H1 (cell line): ENCODE results near the gene ZNF143. TPM values are rescaled to one million over a fixed set of nuclear protein-coding genes. Genes with fewer than 3 reads are reported as not detected.

Source experiments
- CTCF ChIA-PET: fragments of 300-600 bp; sonication (Branson Sonifier 250); formaldehyde crosslinking; loops from one replicate; lab custom pipeline; 2021; ENCODE audit not compliant: partially characterized antibody; lab: Charles Lee
- POLR2A ChIA-PET: fragments of 300-600 bp; sonication (Branson Sonifier 250); formaldehyde crosslinking; loops from one replicate; lab custom pipeline; 2021; ENCODE audit warnings: inconsistent platforms; ENCODE audit not compliant: partially characterized antibody; lab: Charles Lee
- DNase-seq, 2 experiments: peaks; one replicate each; pipeline versions ENCODE4 v3.0.0 to v3.0.0-alpha.2; 2010 to 2022; ENCODE audit warnings: low spot score in 2 of 2, low read depth in 1 of 2, mixed read lengths in 1 of 2
- FAIRE-seq: peaks from 2 replicates; lab custom pipeline; 2011; peaks lifted over from hg19 to GRCh38; lab: Jason Lieb, UNC
- H2AFZ ChIP-seq: 2 replicates; pipeline ENCODE4 v1.8.1; 2012; ENCODE audit warnings: low read length, inconsistent platforms
- H2AK5ac ChIP-seq: 2 replicates; pipeline ENCODE4 v1.6.1; 2013; ENCODE audit warnings: low read depth, low read length
- H2BK120ac ChIP-seq: replicated peaks from 2 replicates; pipeline ENCODE3; 2013; ENCODE audit warnings: low read depth, low read length, inconsistent platforms
- H2BK12ac ChIP-seq: 2 replicates; pipeline ENCODE4 v1.6.1; 2013; ENCODE audit warnings: low read depth, low read length
- H2BK15ac ChIP-seq: 2 replicates; pipeline ENCODE4 v1.6.1; 2013; ENCODE audit warnings: low read length
- H2BK20ac ChIP-seq: 2 replicates; pipeline ENCODE4 v1.6.1; 2013; ENCODE audit warnings: low read length
- H2BK5ac ChIP-seq: 2 replicates; pipeline ENCODE4 v1.6.1; 2013; ENCODE audit warnings: low read depth, low read length
- H3K14ac ChIP-seq: 2 replicates; pipeline ENCODE4 v1.6.1; 2013; ENCODE audit warnings: inconsistent platforms; ENCODE audit not compliant: insufficient read length
- H3K18ac ChIP-seq: 2 replicates; pipeline ENCODE4 v1.6.1; 2013; ENCODE audit warnings: low read length; ENCODE audit errors: extremely low read depth
- H3K23ac ChIP-seq: 2 replicates; pipeline ENCODE4 v1.6.1; 2013; ENCODE audit warnings: inconsistent platforms; ENCODE audit not compliant: insufficient read length
- H3K23me2 ChIP-seq: 2 replicates; pipeline ENCODE4 v1.6.1; 2013; ENCODE audit warnings: low read depth, low read length
- H3K27ac ChIP-seq: 2 replicates; pipeline ENCODE4 v1.6.1; 2011; ENCODE audit warnings: low read depth, low read length, inconsistent platforms
- H3K27me3 ChIP-seq, 4 experiments: replicated peaks in 1 of 4; 1 replicate in 1 of 4; 2 replicates in 3 of 4; pipeline versions ENCODE4 v1.6.1 to v1.8.1; 2011 to 2013; ENCODE audit warnings: low read length in 3 of 4, mild to moderate bottlenecking in 3 of 4, inconsistent platforms in 2 of 4, mixed read lengths in 2 of 4, moderate library complexity in 1 of 4; ENCODE audit not compliant: control insufficient read depth in 3 of 4, insufficient read depth in 3 of 4; ENCODE audit errors: extremely low read depth in 1 of 4
- H3K36me3 ChIP-seq, 4 experiments: 2 replicates each; pipeline versions ENCODE4 v1.6.1 to v1.8.1; 2011 to 2013; ENCODE audit warnings: mild to moderate bottlenecking in 4 of 4, low read length in 3 of 4, moderate library complexity in 2 of 4, control low read depth in 1 of 4, inconsistent platforms in 1 of 4; ENCODE audit not compliant: insufficient read depth in 4 of 4, control insufficient read depth in 2 of 4
- H3K4ac ChIP-seq: replicated peaks from 2 replicates; pipeline ENCODE3; 2013; ENCODE audit warnings: low read length, low read depth, mixed read lengths, inconsistent platforms; ENCODE audit not compliant: insufficient read length
- H3K4me1 ChIP-seq, 4 experiments: replicated peaks in 1 of 4; 1 replicate in 1 of 4; 2 replicates in 3 of 4; pipeline versions ENCODE4 v1.6.1 to v1.8.1; 2011 to 2013; ENCODE audit warnings: low read length in 3 of 4, inconsistent platforms in 2 of 4, mixed read lengths in 1 of 4; ENCODE audit not compliant: insufficient read depth in 4 of 4, control insufficient read depth in 3 of 4
- H3K4me2 ChIP-seq, 2 experiments: 2 replicates each; pipeline versions ENCODE4 v1.6.1 to v1.8.1; 2011 to 2013; ENCODE audit warnings: low read depth in 2 of 2, low read length in 2 of 2, control low read depth in 1 of 2, inconsistent platforms in 1 of 2, mild to moderate bottlenecking in 1 of 2; ENCODE audit not compliant: insufficient read depth in 1 of 2
- H3K4me3 ChIP-seq, 4 experiments: fragments of 200-600, 300-600 bp in 1 of 4; sonication (generic), shearing (Covaris generic), sonication (Bioruptor Twin) in 1 of 4; 2 replicates each; pipeline versions ENCODE4 v1.5.1 to v1.8.1; 2011 to 2016; ENCODE audit warnings: low read length in 4 of 4, low read depth in 3 of 4, control low read depth in 2 of 4, inconsistent platforms in 2 of 4, mild to moderate bottlenecking in 2 of 4, mixed read lengths in 1 of 4, moderate library complexity in 1 of 4; ENCODE audit not compliant: insufficient read depth in 2 of 4; ENCODE audit errors: extremely low read depth in 1 of 4
- H3K56ac ChIP-seq: replicated peaks from 2 replicates; pipeline ENCODE3; 2013; ENCODE audit warnings: low read depth, mild to moderate bottlenecking, mixed read lengths, low read length, inconsistent platforms; ENCODE audit not compliant: insufficient read length
- H3K79me1 ChIP-seq: 2 replicates; pipeline ENCODE4 v1.6.1; 2013; ENCODE audit warnings: low read depth, low read length, control low read depth
- H3K79me2 ChIP-seq, 2 experiments: 2 replicates each; pipeline versions ENCODE4 v1.6.1 to v1.8.1; 2012 to 2013; ENCODE audit warnings: low read length in 2 of 2, mild to moderate bottlenecking in 2 of 2, inconsistent platforms in 1 of 2; ENCODE audit not compliant: insufficient read depth in 2 of 2, control insufficient read depth in 1 of 2
- H3K9ac ChIP-seq, 4 experiments: replicated peaks in 1 of 4; 1 replicate in 1 of 4; 2 replicates in 3 of 4; pipeline versions ENCODE4 v1.6.1 to v1.8.1; 2011 to 2013; ENCODE audit warnings: low read depth in 3 of 4, low read length in 3 of 4, control low read depth in 2 of 4, mild to moderate bottlenecking in 2 of 4, moderate library complexity in 2 of 4, inconsistent platforms in 1 of 4; ENCODE audit errors: extremely low read depth in 1 of 4
- H3K9me3 ChIP-seq, 2 experiments: 2 replicates each; pipeline versions ENCODE4 v1.6.1 to v1.8.1; 2012 to 2013; ENCODE audit warnings: mild to moderate bottlenecking in 2 of 2, moderate library complexity in 2 of 2, control low read depth in 1 of 2, inconsistent platforms in 1 of 2, low read depth in 1 of 2, low read length in 1 of 2, mixed read lengths in 1 of 2; ENCODE audit not compliant: insufficient read depth in 2 of 2
- H4K20me1 ChIP-seq, 2 experiments: replicated peaks in 1 of 2; 2 replicates each; pipeline versions ENCODE3 to v1.8.1; 2011 to 2013; ENCODE audit warnings: inconsistent platforms in 2 of 2, low read length in 2 of 2, mild to moderate bottlenecking in 1 of 2; ENCODE audit not compliant: insufficient read depth in 2 of 2, control insufficient read depth in 1 of 2
- H4K5ac ChIP-seq: 2 replicates; pipeline ENCODE4 v1.6.1; 2013; ENCODE audit warnings: low read length, low read depth, mixed read lengths, inconsistent platforms; ENCODE audit not compliant: insufficient read length
- H4K8ac ChIP-seq: 2 replicates; pipeline ENCODE4 v1.8.0; 2013; ENCODE audit warnings: mild to moderate bottlenecking, moderate library complexity, low read length, inconsistent platforms; ENCODE audit not compliant: insufficient read depth; ENCODE audit errors: extremely low read depth
- H4K91ac ChIP-seq: replicated peaks from 2 replicates; pipeline ENCODE3; 2013; ENCODE audit warnings: low read length, mixed read lengths, inconsistent platforms; ENCODE audit not compliant: insufficient read length
- ASH2L ChIP-seq: fragments of 200-600, 300-600 bp; sonication (generic); IDR thresholded peaks from one replicate; pipeline ENCODE4 v1.7.1; 2017; ENCODE audit warnings: low read length
- ATF3 ChIP-seq: IDR thresholded peaks from 2 replicates; pipeline ENCODE4 v1.6.1; 2011; ENCODE audit warnings: low read depth, mild to moderate bottlenecking, low read length; ENCODE audit not compliant: insufficient read depth
- CTCF ChIP-seq, 3 experiments: IDR thresholded peaks; 1 replicate in 2 of 3; 2 replicates in 1 of 3; pipeline versions ENCODE4 v1.5.1 to v1.6.1; 2011; ENCODE audit warnings: low read length in 3 of 3, mild to moderate bottlenecking in 3 of 3, inconsistent platforms in 2 of 3, low read depth in 1 of 3, moderate library complexity in 1 of 3; ENCODE audit not compliant: insufficient read depth in 1 of 3; ENCODE audit errors: control extremely low read depth in 1 of 3
- NANOG ChIP-seq: IDR thresholded peaks from 2 replicates; pipeline ENCODE4 v1.6.1; 2011; ENCODE audit warnings: low read length, low read depth, mild to moderate bottlenecking, inconsistent platforms; ENCODE audit not compliant: insufficient read depth, poor library complexity, severe bottlenecking
- RAD21 ChIP-seq, 2 experiments: IDR thresholded peaks in 1 of 2; conservative IDR thresholded peaks in 1 of 2; 2 replicates each; pipeline ENCODE4 v1.6.1; 2011; ENCODE audit warnings: low read depth in 2 of 2, low read length in 2 of 2, improper control_type of control experiment in 1 of 2, inconsistent platforms in 1 of 2, mild to moderate bottlenecking in 1 of 2, moderate library complexity in 1 of 2
- SIN3A ChIP-seq, 2 experiments: IDR thresholded peaks in 1 of 2; conservative IDR thresholded peaks in 1 of 2; 2 replicates each; pipeline ENCODE4 v1.6.1; 2011 to 2012; ENCODE audit warnings: low read length in 2 of 2, improper control_type of control experiment in 1 of 2, low read depth in 1 of 2, mild to moderate bottlenecking in 1 of 2
- SP4 ChIP-seq: IDR thresholded peaks from 2 replicates; pipeline ENCODE4 v1.6.1; 2012; ENCODE audit warnings: low read length, inconsistent platforms
- TBP ChIP-seq: IDR thresholded peaks from 2 replicates; pipeline ENCODE4 v1.6.1; 2011; ENCODE audit warnings: low read depth, low read length, improper control_type of control experiment
- WGBS, 2 experiments: shearing (Covaris generic) in 1 of 2; methylation state at CpG; one replicate each; pipeline versions ENCODE4 v1.1.6 to v1.1.7; 2013 to 2015; ENCODE audit warnings: low lambda C conversion rate in 2 of 2, mixed read lengths in 2 of 2, inconsistent platforms in 1 of 2, low coverage in 1 of 2, missing lambda C conversion rate in 1 of 2; ENCODE audit not compliant: insufficient replicate concordance in 2 of 2, insufficient coverage in 1 of 2, insufficient read length in 1 of 2; ENCODE audit errors: extremely low coverage in 1 of 2, missing lambda C conversion rate in 1 of 2; 5-methylcytosine and 5-hydroxymethylcytosine counted together
- polyA plus RNA-seq, 7 experiments: library from polyadenylated mRNA; depleted of rRNA in 3 of 7; stranded (reverse) in 5 of 7; unstranded in 2 of 7; fragments of >200 nt in 5 of 7; fragments of 200-250 nt in 2 of 7; gene quantifications; 1 replicate in 5 of 7; 2 replicates in 1 of 7; 4 replicates in 1 of 7; pipeline versions ENCODE4 v1.2.1 to v1.2.3, GENCODE V29; 2011 to 2013; ENCODE audit warnings: missing spikeins in 2 of 7, mixed read lengths in 2 of 7
- total RNA-seq: library from RNA; stranded (reverse); fragmentation: NEBNext Ultra II Directional; extraction: Animal tissue kit (Norgen Biotek cat#: 25700); gene quantifications from 2 replicates; pipeline ENCODE4 v1.2.1, GENCODE V29; 2021

The ZNF143 gene
- total and polyA plus RNA-seq, 2 of the 8 experiments (the other 6 are each of a cell fraction or from before 2014, with no cell fraction given) = 43.0 to 69.2 TPM

GRCh38 chr11:9535189-9535781 lies 74.5 kb downstream of the ZNF143 start:
- Histone ChIP-seq H3K4ac (no peak overlapping the region), H4K20me1 (no peaks in the 10 kb centered on the region), H2AK5ac (no peak overlapping the region), H2BK120ac (no peak overlapping the region), H3K23me2 (no peaks in the 10 kb centered on the region), H2BK5ac (no peak overlapping the region), H4K91ac (no peak overlapping the region), H3K27me3 (no peaks in the 10 kb centered on the region), H2BK15ac (no peak overlapping the region), H3K4me2 (no peak overlapping the region), H2BK20ac (no peak overlapping the region), H3K4me3 (no peak overlapping the region), H3K9me3 (no peaks in the 10 kb centered on the region), H3K18ac (no peak overlapping the region), H3K23ac (no peak overlapping the region), H3K36me3 (no peaks in the 10 kb centered on the region), H2AFZ (no peak overlapping the region), H3K27ac (no peak overlapping the region), H3K4me1 (peaks cover 0 to 13% (median 5%) of the 10 kb centered on the region in 4 experiments; a peak in 5 of 7 replicates), H3K79me1 (no peaks in the 10 kb centered on the region), H3K56ac (no peak overlapping the region), H2BK12ac (no peak overlapping the region; the same call in 1 of the 2 replicates), H4K5ac (no peak overlapping the region), H3K14ac (no peak overlapping the region), H3K9ac (no peak overlapping the region), H3K79me2 (no peaks in the 10 kb centered on the region), H4K8ac (no peak overlapping the region)
- ChIA-PET POLR2A (interaction anchor here (0.6 to 2.7 kb wide), 9 partner anchors 9 to 78 kb away, joined by 3 to 13 read pairs (median 4); partner anchors contain the start of genes WEE1 and ZNF143), CTCF (interaction anchor here (0.6 to 2.6 kb wide), 38 partner anchors 10 to 1311 kb away, joined by 3 to 26 read pairs (median 4); no protein-coding TSS in a partner anchor)
- WGBS, 2 experiments = 76% methylated on average over 6 of the region's 6 CpGs; no CpG with 5 or more reads in 1 of the 2 experiments
- peak; percentile 64 to 97 for DNase-seq
- peak; percentile 88 for FAIRE-seq
- TF ChIP-seq ATF3 (no peak), RAD21 (IDR thresholded peaks at IDR 0.05 in 1 of 2, conservative IDR thresholded peaks at IDR 0.05 in 1 of 2; ENCODE audit: low read depth in 2 of 2, low read length in 2 of 2) (peak; percentile 71 to 73), SP4 (no peak), SIN3A (conservative IDR thresholded peaks at IDR 0.05 in 1 of 2, IDR thresholded peaks at IDR 0.05 in 1 of 2; ENCODE audit: low read depth in 1 of 2, low read length in 2 of 2) (peak in 1 of 2 experiments; percentile 60; a peak in 1 of 4 replicates), NANOG (peak; percentile 50), TBP (no peak), CTCF (IDR thresholded peaks at IDR 0.05; ENCODE audit: control extremely low read depth in 1 of 3, insufficient read depth in 1 of 3, low read depth in 1 of 3, low read length in 3 of 3) (peak; percentile 81 to 94 (median 94)), ASH2L (no peak)
